NT2/D1 (cell line): Measurements from ENCODE around the gene MFAP2.

ENCODE experiments used
- DNase-seq: peaks from one replicate; pipeline ENCODE4 v3.0.0-alpha.2; 2011; ENCODE audit warnings: low read depth, low spot score
- H3K27me3 ChIP-seq: 2 replicates; pipeline ENCODE4 v1.6.0; 2011; ENCODE audit warnings: mild to moderate bottlenecking; ENCODE audit not compliant: insufficient read length, insufficient read depth
- H3K36me3 ChIP-seq: 2 replicates; pipeline ENCODE4 v1.6.1; 2011; ENCODE audit warnings: mild to moderate bottlenecking, low read length, mixed read lengths; ENCODE audit not compliant: insufficient read depth, insufficient read length
- H3K4me1 ChIP-seq: 2 replicates; pipeline ENCODE4 v1.5.1; 2011; ENCODE audit not compliant: insufficient read depth, insufficient read length
- H3K4me3 ChIP-seq: 2 replicates; pipeline ENCODE4 v1.5.1; 2011; ENCODE audit warnings: low read depth; ENCODE audit not compliant: insufficient read length
- H3K9ac ChIP-seq: 2 replicates; pipeline ENCODE4 v1.6.0; 2011; ENCODE audit warnings: low read depth; ENCODE audit not compliant: insufficient read length
- H3K9me3 ChIP-seq: 2 replicates; pipeline ENCODE4 v1.5.1; 2011; ENCODE audit warnings: mild to moderate bottlenecking, low read length; ENCODE audit not compliant: insufficient read depth
- SUZ12 ChIP-seq: IDR thresholded peaks from 2 replicates; pipeline ENCODE4 v1.6.1; 2011; ENCODE audit not compliant: insufficient read length, insufficient read depth; ENCODE audit errors: extremely low read depth
- YY1 ChIP-seq: IDR thresholded peaks from 2 replicates; pipeline ENCODE4 v1.6.1; 2011; ENCODE audit not compliant: insufficient read length, insufficient read depth
- ZNF274 ChIP-seq: IDR thresholded peaks from 2 replicates; pipeline ENCODE4 v1.6.1; 2011; ENCODE audit warnings: mild to moderate bottlenecking, low read depth, low read length

MFAP2 gene, protein sequence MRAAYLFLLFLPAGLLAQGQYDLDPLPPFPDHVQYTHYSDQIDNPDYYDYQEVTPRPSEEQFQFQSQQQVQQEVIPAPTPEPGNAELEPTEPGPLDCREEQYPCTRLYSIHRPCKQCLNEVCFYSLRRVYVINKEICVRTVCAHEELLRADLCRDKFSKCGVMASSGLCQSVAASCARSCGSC

DNA sequence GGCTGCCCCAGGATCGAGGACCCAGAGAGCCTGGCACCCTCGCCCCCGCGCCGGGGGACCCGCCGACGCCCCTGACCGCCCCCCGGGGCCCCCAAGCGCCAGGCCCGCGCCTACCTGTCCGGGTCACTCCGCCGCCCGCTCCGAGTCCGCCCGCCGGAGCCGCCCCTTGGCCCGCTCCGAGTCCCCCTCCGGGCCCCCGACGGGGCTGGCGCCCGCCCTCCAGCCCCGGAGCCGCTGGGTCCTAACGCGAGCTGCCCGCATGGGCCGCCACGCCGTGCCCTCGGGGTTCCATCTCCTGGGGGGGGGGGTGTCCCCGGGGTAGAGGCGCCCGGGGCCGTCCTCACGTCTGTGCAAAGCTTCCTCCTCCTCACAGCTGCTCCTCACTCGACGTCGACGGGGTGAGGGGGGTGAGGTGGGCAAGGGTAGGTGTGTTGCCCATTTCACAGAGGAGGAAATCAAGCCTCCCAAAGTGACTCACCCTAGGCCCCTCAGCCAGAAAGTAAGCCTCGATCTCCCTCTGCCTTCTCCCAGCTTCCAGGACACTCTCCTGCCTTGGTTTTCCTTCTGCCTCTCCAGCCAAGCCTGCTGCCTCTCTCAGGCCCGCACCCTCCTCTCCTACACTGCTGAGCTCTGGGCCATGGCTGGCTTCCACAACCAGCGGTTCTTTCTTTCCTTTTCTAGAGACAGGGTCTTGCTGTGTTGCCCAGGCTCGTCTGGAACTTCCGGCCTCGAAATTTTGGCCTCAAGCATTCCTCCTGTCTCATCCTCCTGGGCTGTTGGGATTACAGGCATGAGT lies at the start of gene MFAP2:
Gene MFAP2 (minus strand): TSS at position 148 of the 796 bp plus-strand sequence. CDS start 2,347 bp downstream, outside the sequence.
- Histone ChIP-seq H3K4me1 (peaks cover 22% of the 10 kb centered on the region), H3K4me3 (peak within 1 kb of the TSS; percentile 69), H3K9ac (peak within 1 kb of the TSS; percentile 77), H3K36me3 (peaks cover 30% of the 10 kb centered on the region), H3K27me3 (no peaks in the 10 kb centered on the region), H3K9me3 (no peaks in the 10 kb centered on the region)
- no peak for TF ChIP-seq SUZ12
- no peak for TF ChIP-seq YY1
- no peak for TF ChIP-seq ZNF274
- DNase-seq, result no peak

DNA sequence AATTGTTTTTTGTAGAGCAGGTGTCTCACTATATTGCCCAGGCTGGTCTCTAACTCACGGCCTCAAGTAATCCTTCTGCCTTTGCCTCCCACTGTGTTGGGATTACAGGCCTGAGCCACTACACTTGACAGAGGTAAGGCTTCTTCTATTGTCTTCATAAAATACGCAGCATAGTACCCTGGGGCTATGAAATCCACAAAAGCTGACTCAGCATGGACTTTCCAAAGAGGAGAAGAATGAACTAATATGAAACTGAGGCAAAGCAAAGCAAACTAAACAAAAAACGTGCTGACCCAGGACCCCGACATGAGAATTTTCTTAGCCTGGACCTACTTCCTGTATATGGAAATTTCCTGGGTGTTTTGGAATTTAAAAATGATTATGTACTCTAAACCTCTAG lies 49.8 kb upstream of the MFAP2 start:
- peaks cover 70% of the 10 kb centered on the region for H3K36me3 ChIP-seq
- H3K9ac ChIP-seq, result no peak overlapping the region
- no peaks in the 10 kb centered on the region for H3K9me3 ChIP-seq
- no peak overlapping the region for H3K4me3 ChIP-seq
- no peaks in the 10 kb centered on the region for H3K27me3 ChIP-seq
- DNase-seq, result no peak
- TF ChIP-seq ZNF274 (no peak), YY1 (no peak), SUZ12 (no peak)
- H3K4me1 ChIP-seq, result no peaks in the 10 kb centered on the region

DNA sequence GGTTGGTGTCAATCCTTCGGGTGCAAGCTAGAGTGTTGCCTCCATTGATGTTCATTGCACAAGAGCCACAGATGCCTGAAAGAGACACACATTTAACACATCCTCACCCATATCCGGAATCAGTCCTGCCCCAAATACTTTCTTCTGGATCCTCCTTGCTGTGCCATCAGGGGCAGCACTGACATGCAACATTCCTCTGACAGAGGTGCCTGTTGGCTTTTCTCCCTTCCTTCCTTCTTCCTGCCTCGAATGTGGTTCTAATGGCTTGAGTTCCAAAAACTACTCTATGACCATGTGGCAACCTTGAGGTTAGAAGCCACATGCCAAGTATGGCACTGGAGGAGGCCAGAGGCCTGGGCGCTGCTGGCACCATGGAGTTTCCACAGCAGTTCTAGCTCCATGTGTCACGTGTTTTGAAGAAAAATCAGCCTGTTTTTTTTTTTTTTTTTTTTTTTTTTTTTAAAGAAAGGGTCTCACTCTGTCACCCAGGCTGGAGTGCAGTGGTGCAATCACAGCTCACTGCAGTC lies 48.3 kb upstream of the MFAP2 start:
- Histone ChIP-seq H3K9ac (no peak overlapping the region), H3K27me3 (no peaks in the 10 kb centered on the region), H3K9me3 (no peaks in the 10 kb centered on the region), H3K4me1 (no peaks in the 10 kb centered on the region), H3K4me3 (no peak overlapping the region), H3K36me3 (peaks cover 75% of the 10 kb centered on the region)
- TF ChIP-seq ZNF274, result no peak
- TF ChIP-seq YY1, result no peak
- TF ChIP-seq SUZ12, result no peak
- no peak for DNase-seq

DNA sequence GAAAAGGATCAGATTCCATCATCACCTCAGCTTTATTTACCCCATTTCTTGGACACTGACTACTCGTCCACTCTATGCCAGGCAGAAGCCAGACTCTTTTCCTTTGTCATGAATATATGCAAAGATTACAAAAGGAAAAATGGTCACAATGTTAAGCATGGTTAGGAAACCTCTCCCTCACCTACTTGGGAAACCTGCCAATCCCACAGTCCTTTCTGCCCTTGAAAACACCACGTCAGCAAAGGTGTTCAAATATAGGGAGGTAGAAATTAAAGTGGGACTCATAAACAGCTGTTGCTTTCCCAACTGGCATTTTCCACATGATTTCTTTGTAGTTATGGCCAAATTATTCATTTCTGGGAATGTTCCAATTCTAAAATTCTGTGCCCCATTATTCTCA lies 47.5 kb upstream of the MFAP2 start:
- DNase-seq, result no peak
- Histone ChIP-seq H3K36me3 (peaks cover 76% of the 10 kb centered on the region), H3K9ac (no peak overlapping the region), H3K4me3 (no peak overlapping the region), H3K9me3 (no peaks in the 10 kb centered on the region), H3K4me1 (no peaks in the 10 kb centered on the region), H3K27me3 (no peaks in the 10 kb centered on the region)
- TF ChIP-seq YY1, result no peak

DNA sequence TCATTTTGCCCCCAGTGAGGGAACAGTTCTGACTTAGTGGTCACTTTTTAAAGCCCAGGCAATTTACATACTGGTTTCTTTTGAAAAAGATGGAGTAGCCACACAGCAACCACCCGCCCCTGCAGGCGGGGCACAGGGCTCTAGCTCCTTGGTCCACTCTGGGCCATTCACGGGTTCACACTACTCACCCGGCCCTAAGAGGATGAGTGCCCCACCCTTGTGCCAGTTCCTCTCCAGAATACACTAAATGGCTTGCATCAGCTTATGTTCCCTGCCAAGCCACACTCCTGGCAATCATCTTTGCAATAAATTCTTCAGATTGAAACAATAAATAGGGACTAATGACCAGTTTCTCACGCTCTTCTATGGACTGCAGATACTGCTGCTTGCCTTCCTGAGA lies 47.0 kb upstream of the MFAP2 start:
- Histone ChIP-seq H3K36me3 (peaks cover 76% of the 10 kb centered on the region), H3K9ac (no peak overlapping the region)
- DNase-seq, result no peak

DNA sequence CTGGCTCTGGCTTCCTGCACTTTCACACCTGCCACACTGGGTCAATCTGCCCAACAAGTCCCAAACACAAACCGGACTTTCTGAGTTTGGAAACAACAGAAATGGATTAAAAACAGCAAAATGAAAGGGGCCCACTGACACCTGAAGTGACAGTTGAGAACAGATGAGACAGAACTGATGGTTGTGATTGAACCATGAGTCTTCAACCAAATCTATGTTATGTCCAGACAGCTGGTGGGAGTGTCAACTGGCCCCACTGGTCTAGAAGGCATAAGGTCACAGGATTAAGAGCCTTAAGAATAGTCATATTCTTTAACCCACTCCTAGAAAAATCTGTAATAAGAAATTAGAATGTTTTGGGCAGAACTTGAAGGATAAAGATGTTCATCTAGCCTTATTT lies 44.3 kb upstream of the MFAP2 start:
- peaks cover 88% of the 10 kb centered on the region for H3K36me3 ChIP-seq

More for the DNA sequence above, 47.0 kb upstream of the MFAP2 start:
- TF ChIP-seq YY1 (no peak), SUZ12 (no peak), ZNF274 (no peak)
- Histone ChIP-seq H3K4me1 (no peaks in the 10 kb centered on the region), H3K9me3 (no peaks in the 10 kb centered on the region), H3K27me3 (no peaks in the 10 kb centered on the region), H3K4me3 (no peak overlapping the region)

DNA sequence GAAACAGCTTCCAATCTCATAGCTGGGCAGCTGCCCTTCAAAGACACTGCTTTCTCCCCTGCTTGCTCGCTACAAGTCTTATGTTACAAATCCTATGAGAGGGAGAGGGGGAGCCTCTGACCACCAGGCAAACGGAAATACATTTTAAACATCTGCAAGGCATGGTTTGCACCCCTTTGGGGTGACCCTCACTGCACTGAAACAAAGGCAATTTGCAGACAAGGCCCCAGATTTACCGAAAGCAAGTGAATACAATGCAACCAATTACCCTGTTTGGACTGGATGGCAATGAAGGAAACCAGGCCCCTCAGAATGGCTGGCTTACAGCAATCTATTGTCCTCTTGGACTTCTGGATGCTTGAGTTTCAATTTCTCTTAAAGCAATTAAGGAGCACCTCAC lies 43.2 kb upstream of the MFAP2 start:
- no peak for DNase-seq
- Histone ChIP-seq H3K36me3 (peaks cover 89% of the 10 kb centered on the region), H3K9ac (no peak overlapping the region)

More for the DNA sequence above, 44.3 kb upstream of the MFAP2 start:
- DNase-seq, result no peak
- no peak for TF ChIP-seq ZNF274
- no peaks in the 10 kb centered on the region for H3K27me3 ChIP-seq
- H3K4me1 ChIP-seq, result no peaks in the 10 kb centered on the region
- no peak overlapping the region for H3K4me3 ChIP-seq
- H3K9me3 ChIP-seq, result no peaks in the 10 kb centered on the region
- no peak overlapping the region for H3K9ac ChIP-seq

More for the DNA sequence above, 43.2 kb upstream of the MFAP2 start:
- H3K4me3 ChIP-seq, result no peak overlapping the region
- no peak for TF ChIP-seq SUZ12
- TF ChIP-seq YY1, result no peak
- no peak for TF ChIP-seq ZNF274
- H3K9me3 ChIP-seq, result no peaks in the 10 kb centered on the region
- H3K27me3 ChIP-seq, result no peaks in the 10 kb centered on the region
- no peaks in the 10 kb centered on the region for H3K4me1 ChIP-seq
